ENCODE measurements around the gene CPE. TPM values are rescaled to one million over a fixed set of nuclear protein-coding genes. Genes with fewer than 3 reads are reported as not detected.

The CPE gene
- total and polyA plus RNA-seq, 2 experiments from 2014 or later, result 53.9 to 77.9 TPM

DNA sequence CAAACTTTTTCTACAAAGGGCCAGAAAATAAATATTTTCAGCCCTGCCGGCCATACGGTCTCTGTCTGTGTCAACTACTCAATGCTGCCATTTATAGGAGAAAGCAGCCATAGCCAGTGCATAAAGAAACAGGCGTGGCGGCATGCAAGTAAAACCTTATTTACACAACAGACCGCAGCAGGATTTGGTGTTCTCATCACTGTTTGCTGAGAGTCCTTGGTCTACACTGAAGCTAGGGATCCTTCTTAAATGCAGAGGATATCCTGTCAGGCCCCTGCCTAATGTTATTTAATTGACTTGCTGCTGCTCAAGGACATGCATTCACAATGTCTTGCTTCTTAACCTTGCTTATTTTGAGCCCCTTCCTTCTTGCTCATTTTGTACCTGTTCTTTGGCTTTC lies 54.7 kb downstream of the CPE start:
- Histone ChIP-seq H3K9ac (no peak overlapping the region), H4K20me1 (ENCODE audit: insufficient read depth) (no peaks in the 10 kb centered on the region), H3K27me3 (replicated peaks; ENCODE audit: insufficient read depth) (no peaks in the 10 kb centered on the region), H3K4me3 (no peak overlapping the region), H3K27ac (no peak overlapping the region), H3K4me2 (ENCODE audit: unreplicated experiment) (no peak overlapping the region), H3K4me1 (ENCODE audit: insufficient read depth) (no peaks in the 10 kb centered on the region), H3F3A (ENCODE audit: insufficient read depth) (no peaks in the 10 kb centered on the region), H2AFZ (no peak overlapping the region), H3K9me2 (ENCODE audit: insufficient read depth) (no peaks in the 10 kb centered on the region), H3K9me3 (ENCODE audit: low read depth) (no peaks in the 10 kb centered on the region), H3K79me2 (ENCODE audit: insufficient read depth) (no peaks in the 10 kb centered on the region), H3K36me3 (ENCODE audit: low read depth) (no peaks in the 10 kb centered on the region)
- in situ Hi-C loops (cut with MboI), result no loop called here
- DNase-seq, result no peak
- 90 to 93% methylated on average over 5 of the region's 5 CpGs for WGBS, 2 experiments (ENCODE audit: low coverage in 1 of 2, low lambda C conversion rate in 2 of 2, missing lambda C conversion rate in 2 of 2)
- no peak for TF ChIP-seq EZH2 (IDR thresholded peaks at IDR 0.05; ENCODE audit: insufficient read depth, poor library complexity, severe bottlenecking)
- no peak for TF ChIP-seq EZH2phosphoT487 (IDR thresholded peaks at IDR 0.05; ENCODE audit: insufficient read depth, low read depth)

DNA sequence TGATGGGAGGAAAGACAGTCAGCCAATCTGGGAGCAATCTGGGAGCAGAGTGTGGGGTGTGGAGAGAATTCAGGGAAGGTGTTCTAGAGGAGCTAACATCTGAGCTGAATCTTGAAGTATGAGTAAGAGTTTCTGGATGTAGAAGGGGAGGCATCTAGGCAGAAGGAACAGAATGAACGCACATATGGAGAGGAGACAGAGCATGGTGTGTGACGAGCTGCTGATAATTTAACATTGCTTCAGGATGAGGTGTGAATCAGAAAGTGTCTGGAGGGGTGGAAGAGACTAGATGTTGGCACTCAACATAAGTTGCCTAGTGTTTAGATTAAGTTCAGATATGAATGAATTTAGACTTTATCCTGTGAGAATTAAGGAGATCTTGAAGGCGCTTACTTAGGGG lies 58.9 kb downstream of the CPE start:
- no peaks in the 10 kb centered on the region for H4K20me1 ChIP-seq (ENCODE audit: insufficient read depth)
- H3K79me2 ChIP-seq (ENCODE audit: insufficient read depth), result no peaks in the 10 kb centered on the region
- 91 to 94% methylated on average over 3 of the region's 3 CpGs for WGBS, 2 experiments (ENCODE audit: low coverage in 1 of 2, low lambda C conversion rate in 2 of 2, missing lambda C conversion rate in 2 of 2)
- no peak overlapping the region for H3K4me3 ChIP-seq
- no peak overlapping the region for H3K27ac ChIP-seq
- in situ Hi-C loops (cut with MboI), result no loop called here
- DNase-seq, result no peak
- no peaks in the 10 kb centered on the region for H3K36me3 ChIP-seq (ENCODE audit: low read depth)
- TF ChIP-seq EZH2 (IDR thresholded peaks at IDR 0.05; ENCODE audit: insufficient read depth, poor library complexity, severe bottlenecking) (no peak), EZH2phosphoT487 (IDR thresholded peaks at IDR 0.05; ENCODE audit: insufficient read depth, low read depth) (no peak)
- no peak overlapping the region for H3K9ac ChIP-seq
- peaks cover 21% of the 10 kb centered on the region for H3K4me1 ChIP-seq (ENCODE audit: insufficient read depth)
- no peaks in the 10 kb centered on the region for H3K9me3 ChIP-seq (ENCODE audit: low read depth)
- no peaks in the 10 kb centered on the region for H3K9me2 ChIP-seq (ENCODE audit: insufficient read depth)
- H3F3A ChIP-seq (ENCODE audit: insufficient read depth), result no peaks in the 10 kb centered on the region; the same call in 1 of the 2 replicates
- H3K27me3 ChIP-seq (replicated peaks; ENCODE audit: insufficient read depth), result no peaks in the 10 kb centered on the region
- H2AFZ ChIP-seq, result no peak overlapping the region
- no peak overlapping the region for H3K4me2 ChIP-seq (ENCODE audit: unreplicated experiment)

DNA sequence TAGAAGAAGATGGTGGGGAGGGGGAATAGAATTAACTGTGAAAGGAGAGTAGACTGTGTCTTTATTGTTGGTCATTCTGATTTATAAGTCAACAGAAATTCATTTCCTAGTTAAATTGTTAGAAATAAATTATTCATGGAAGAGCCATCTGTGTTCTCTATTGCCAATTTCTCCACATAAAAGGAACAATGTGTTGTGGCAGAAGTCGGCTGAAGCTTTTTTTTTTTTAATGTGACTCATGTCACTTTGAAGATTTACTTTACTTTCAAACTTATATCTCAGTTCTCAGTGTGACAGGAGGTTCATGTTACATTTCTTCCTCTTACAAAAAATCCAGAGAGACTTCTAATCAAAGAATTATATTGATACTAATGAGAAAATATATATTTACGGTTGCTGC lies 60.5 kb downstream of the CPE start:
- no peaks in the 10 kb centered on the region for H4K20me1 ChIP-seq (ENCODE audit: insufficient read depth)
- TF ChIP-seq EZH2 (IDR thresholded peaks at IDR 0.05; ENCODE audit: insufficient read depth, poor library complexity, severe bottlenecking) (no peak), EZH2phosphoT487 (IDR thresholded peaks at IDR 0.05; ENCODE audit: insufficient read depth, low read depth) (no peak)
- H3K27ac ChIP-seq, result no peak overlapping the region
- H2AFZ ChIP-seq, result no peak overlapping the region
- no peaks in the 10 kb centered on the region for H3K79me2 ChIP-seq (ENCODE audit: insufficient read depth)
- no peaks in the 10 kb centered on the region for H3K27me3 ChIP-seq (replicated peaks; ENCODE audit: insufficient read depth)
- peaks cover 21% of the 10 kb centered on the region for H3K4me1 ChIP-seq (ENCODE audit: insufficient read depth)
- no peak overlapping the region for H3K4me3 ChIP-seq
- no peaks in the 10 kb centered on the region; the same call in 1 of the 2 replicates for H3F3A ChIP-seq (ENCODE audit: insufficient read depth)
- in situ Hi-C loops (cut with MboI), result no loop called here
- peak; percentile 15 for DNase-seq
- H3K4me2 ChIP-seq (ENCODE audit: unreplicated experiment), result no peak overlapping the region
- 14 to 21% methylated on average over 2 of the region's 2 CpGs for WGBS, 2 experiments (ENCODE audit: low coverage in 1 of 2, low lambda C conversion rate in 2 of 2, missing lambda C conversion rate in 2 of 2)
- H3K36me3 ChIP-seq (ENCODE audit: low read depth), result no peaks in the 10 kb centered on the region
- H3K9ac ChIP-seq, result no peak overlapping the region
- H3K9me3 ChIP-seq (ENCODE audit: low read depth), result no peaks in the 10 kb centered on the region
- no peaks in the 10 kb centered on the region for H3K9me2 ChIP-seq (ENCODE audit: insufficient read depth)

DNA sequence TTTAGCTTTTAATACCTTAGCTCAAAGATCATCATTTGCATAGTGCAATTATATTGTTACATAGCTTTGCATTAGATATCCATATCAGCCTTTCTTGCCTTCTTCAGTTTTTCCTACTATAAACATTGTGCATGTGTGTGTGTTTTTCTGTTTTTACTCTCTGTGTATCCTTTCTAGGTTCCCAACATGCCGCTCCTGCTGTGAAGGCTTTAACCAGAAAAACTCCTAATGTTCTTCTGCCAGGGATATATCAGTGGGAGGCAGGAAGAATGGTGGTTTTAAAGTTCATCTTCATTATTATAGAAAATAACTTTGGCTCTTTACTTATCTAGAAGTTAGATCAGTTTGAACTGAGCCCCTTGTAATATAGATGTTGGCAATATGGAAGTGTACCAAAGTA lies 61.2 kb downstream of the CPE start:
- Histone ChIP-seq H3K27me3 (replicated peaks; ENCODE audit: insufficient read depth) (no peaks in the 10 kb centered on the region), H3F3A (ENCODE audit: insufficient read depth) (no peaks in the 10 kb centered on the region; the same call in 1 of the 2 replicates), H3K27ac (no peak overlapping the region), H3K4me2 (ENCODE audit: unreplicated experiment) (peak overlapping the region; percentile 60), H3K4me1 (ENCODE audit: insufficient read depth) (peaks cover 21% of the 10 kb centered on the region), H4K20me1 (ENCODE audit: insufficient read depth) (no peaks in the 10 kb centered on the region), H3K79me2 (ENCODE audit: insufficient read depth) (no peaks in the 10 kb centered on the region), H3K9me2 (ENCODE audit: insufficient read depth) (no peaks in the 10 kb centered on the region), H3K36me3 (ENCODE audit: low read depth) (no peaks in the 10 kb centered on the region), H3K4me3 (no peak overlapping the region), H3K9me3 (ENCODE audit: low read depth) (no peaks in the 10 kb centered on the region), H3K9ac (no peak overlapping the region), H2AFZ (peak overlapping the region; percentile 6; the same call in 1 of the 2 replicates)
- in situ Hi-C loops (cut with MboI), result no loop called here
- no peak for DNase-seq
- TF ChIP-seq EZH2 (IDR thresholded peaks at IDR 0.05; ENCODE audit: insufficient read depth, poor library complexity, severe bottlenecking), result no peak
- no peak for TF ChIP-seq EZH2phosphoT487 (IDR thresholded peaks at IDR 0.05; ENCODE audit: insufficient read depth, low read depth)
- WGBS, 2 experiments (ENCODE audit: low coverage in 1 of 2, low lambda C conversion rate in 2 of 2, missing lambda C conversion rate in 2 of 2), result 0 to 6% methylated on average over 1 of the region's 1 CpG

Measured in GM23248 (cell line).